ENCODE measurements around the gene SMARCC2. TPM values are rescaled to one million over a fixed set of nuclear protein-coding genes. Genes with fewer than 3 reads are reported as not detected.
"Not testable (repeated sequence)": the region's sequence is repeated elsewhere in the genome, so short reads cannot be mapped to it uniquely, and the experiment has no call there.

The SMARCC2 gene
- total RNA-seq, 1 donor from 2014 or later, result 147 TPM

DNA sequence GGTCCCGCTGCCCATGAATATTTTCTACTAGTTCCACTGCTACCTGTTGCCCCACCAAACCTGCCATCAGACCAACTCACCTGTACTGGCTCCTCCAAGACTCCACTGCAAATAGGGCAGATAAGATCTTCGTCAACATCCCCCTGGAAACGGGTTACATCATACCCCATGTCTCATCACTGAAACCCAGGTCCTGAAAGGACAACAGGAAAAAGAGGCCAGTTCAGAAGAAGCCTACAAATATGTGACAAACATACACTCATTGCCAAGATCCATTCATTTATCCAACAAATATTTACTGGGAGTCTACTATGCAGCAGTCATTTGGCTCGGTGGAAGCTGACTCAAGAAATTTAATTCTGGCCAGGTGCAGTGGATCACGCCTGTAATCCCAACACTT lies 24.6 kb upstream of the SMARCC2 start:
- intact Hi-C loops (cut with micrococcal nuclease), result no loop called here

DNA sequence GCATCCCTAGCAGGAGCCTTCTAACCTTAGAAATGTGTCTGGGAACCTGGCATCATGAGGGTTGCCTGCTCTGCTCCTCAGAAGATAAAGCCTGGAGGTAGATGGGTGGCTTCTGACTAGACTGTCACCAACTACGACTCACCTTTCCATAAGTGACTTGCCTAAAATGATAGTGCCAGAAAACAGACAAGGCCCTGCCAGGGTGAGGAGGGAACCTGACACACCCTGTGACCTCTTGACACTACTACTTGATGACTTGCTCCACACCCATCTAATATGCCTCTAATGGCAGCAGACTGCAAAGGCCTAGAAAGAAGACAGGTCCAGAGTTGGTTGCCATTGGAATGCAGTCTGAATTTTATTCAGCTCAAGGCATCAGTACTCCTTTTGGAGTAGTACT lies 23.1 kb upstream of the SMARCC2 start:
- intact Hi-C loops (cut with micrococcal nuclease), result no loop called here

DNA sequence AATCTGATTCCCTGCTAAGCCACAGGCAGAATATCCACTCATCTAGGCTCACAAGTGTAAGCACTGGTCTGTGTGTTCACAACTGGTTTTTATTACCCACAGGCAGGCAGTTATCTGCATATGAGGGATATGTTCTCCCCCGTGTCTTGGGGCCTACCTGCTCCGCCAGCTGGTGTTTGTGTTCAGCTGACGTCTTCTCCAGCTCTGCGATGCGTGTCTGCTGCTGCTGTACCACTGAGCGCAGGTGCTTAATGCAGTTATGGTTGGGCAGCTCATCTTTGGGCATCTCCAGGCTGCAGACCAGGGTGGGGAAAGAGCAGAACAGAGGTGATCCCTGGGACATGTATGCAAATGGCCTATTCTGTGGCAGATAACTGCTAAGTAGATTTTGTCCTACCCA lies 18.7 kb upstream of the SMARCC2 start:
- intact Hi-C loops (cut with micrococcal nuclease), result no loop called here

DNA sequence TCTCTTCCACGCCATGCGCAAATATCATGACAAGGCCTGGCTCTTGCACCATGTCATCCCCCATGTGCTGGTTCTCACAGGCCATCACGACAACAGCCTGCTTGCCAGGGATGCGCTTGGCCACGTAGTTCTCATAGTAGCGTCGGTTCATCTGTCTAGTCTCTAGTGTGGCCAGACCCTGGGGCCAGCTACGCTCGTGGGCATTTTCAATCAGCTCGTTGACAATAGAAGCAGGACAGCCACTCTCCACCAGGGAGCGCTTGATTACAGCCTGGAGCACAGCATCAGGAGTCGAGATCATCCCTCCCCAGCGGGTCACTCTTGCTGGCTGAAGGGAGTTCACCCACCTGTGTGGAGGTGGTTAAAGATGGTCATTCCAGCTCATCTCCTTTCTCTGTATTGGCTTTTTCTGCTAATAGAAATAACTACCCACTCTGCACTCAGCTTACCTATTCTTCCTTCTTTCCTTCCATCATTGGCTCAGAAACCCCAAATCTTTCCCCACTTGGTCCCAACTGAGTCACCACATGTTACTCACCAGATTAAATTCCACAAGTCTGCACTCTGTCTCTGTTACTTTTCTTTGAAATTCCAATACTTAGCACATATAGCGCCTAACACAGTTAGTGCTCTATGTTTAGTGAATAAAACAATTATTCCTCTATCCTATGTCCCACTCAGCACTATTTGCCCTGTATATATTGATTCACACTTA lies 17.3 kb upstream of the SMARCC2 start:
- intact Hi-C loops (cut with micrococcal nuclease), result loop anchor here (1.0 kb wide), 1 partner anchor 258 kb away; no protein-coding TSS in a partner anchor

DNA sequence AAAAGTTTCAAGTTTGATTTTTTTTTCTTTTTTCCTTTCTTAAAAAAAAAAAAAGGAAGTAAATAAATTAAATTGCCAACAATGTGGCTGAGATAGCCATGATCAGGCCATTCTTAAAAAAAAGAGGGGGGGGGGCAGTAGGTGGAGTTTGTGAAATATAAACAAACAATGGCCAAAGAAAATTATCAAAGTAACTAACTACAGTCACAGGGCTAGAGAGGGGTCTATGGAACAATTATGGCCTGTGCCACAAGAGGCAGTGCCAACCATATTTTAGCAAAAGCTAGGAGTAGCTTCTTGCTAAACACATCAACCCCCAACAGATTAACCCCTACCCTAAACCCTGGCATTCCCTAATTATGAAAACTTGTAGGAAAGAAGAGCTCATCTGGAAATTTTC lies 16.2 kb upstream of the SMARCC2 start:
- intact Hi-C loops (cut with micrococcal nuclease), result no loop called here

DNA sequence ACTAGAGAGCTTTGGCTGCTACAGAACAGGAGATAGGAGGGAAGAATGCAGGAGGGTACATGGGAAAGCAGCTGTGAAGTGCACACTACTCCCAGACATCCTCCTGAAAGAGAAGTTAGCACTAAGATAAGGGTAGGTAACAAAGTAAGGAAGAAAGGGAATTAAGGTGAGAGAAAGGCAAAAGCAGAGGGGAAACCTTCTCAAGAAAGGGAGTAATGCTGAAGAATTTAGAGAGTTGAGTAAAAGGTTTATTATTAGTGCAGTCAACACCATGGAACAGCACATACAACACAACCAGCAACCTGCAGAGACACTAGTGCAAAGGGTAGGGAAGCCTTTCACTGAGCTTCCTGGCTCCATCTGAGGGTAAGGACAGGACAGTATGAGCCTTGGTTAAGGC lies 15.0 kb upstream of the SMARCC2 start:
- intact Hi-C loops (cut with micrococcal nuclease), result no loop called here

DNA sequence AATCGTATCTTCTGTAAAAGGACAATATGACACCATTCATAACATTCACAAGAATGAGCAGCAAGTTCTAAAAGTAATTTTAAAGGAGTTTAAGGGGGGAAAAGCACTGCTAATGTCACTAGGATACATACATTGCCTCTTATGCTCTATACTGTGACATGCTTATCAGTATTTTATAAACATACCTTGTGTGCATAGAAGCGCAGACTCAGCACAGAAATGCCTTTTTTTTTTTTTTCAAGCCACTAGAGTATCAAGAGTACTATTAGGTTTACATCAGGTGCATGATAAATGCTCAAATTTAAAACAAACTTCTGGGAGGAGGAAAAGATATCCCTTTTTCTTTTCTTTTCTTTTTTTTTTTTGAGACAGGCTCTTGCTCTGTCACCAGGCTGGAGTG lies 13.6 kb upstream of the SMARCC2 start:
- intact Hi-C loops (cut with micrococcal nuclease), result no loop called here

DNA sequence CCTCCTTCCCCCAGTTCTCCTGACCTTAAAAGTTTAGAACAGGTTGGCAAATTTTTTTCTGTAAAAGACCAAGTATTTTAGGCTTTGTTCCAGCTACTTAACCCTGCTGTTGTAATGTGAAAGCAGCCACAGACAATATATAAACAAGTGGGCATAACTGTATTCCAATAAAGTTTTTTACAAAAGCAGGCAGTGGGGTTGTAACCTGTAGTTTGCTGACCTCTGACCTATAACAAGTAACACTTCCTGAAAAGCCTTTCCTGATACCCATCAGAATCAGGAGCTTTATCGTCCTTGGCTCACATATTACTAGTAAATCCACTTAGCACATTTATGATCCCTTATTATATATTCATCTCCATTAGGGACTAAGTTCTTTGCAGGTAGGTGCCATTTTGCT lies 13.1 kb upstream of the SMARCC2 start:
- intact Hi-C loops (cut with micrococcal nuclease), result no loop called here

DNA sequence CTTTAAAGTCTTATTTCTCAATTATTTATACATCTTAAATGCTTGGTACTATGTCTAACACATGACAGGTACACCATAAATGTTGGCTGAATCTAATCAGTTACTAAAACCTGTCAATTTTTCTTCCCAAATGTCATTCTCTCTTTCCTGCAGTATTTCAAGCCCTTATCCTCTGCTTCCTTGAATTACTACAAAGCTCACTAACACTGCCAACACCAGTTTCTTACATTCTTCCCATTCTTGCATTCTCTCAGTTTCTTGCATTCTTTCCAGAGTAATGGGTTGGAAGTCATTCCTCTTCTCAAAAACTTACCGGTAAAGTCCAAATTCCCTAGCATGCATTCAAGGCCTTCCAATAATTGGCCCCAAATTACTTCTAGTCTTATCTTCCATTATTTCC lies 9.6 kb upstream of the SMARCC2 start:
- intact Hi-C loops (cut with micrococcal nuclease), result no loop called here

DNA sequence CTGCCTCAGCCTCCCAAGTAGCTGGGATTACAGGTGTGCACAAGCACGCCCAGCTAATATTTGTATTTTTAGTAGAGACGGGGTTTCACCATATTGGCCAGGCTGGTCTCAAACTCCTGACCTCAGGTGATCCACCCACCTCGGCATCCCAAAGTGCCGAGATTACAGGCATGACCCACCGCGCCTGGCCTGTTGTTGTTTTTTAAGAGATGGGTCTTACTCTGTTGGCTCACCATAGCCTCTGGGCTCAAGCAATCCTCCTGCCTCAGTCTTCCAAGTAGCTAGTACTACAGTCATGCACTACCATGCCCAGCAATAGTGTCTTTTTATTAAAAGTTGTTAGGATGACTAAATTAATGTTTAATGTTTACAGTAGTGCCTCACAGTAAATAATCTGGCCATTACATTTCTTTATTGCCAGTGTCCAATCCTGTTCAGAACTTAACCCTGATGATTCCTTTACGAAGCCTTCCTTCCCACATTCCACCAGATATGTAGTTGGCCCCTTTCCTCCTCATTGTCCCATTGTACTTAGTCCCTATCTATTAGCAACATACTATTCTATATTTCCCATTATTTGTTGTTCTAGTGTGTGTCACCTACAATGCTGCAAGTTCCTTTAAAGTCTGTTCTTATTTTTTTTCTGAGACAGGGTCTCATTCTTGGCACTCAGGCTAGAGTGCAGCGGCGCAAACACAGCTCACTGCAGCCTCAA lies 8.8 kb upstream of the SMARCC2 start:
- intact Hi-C loops (cut with micrococcal nuclease), result no loop called here

DNA sequence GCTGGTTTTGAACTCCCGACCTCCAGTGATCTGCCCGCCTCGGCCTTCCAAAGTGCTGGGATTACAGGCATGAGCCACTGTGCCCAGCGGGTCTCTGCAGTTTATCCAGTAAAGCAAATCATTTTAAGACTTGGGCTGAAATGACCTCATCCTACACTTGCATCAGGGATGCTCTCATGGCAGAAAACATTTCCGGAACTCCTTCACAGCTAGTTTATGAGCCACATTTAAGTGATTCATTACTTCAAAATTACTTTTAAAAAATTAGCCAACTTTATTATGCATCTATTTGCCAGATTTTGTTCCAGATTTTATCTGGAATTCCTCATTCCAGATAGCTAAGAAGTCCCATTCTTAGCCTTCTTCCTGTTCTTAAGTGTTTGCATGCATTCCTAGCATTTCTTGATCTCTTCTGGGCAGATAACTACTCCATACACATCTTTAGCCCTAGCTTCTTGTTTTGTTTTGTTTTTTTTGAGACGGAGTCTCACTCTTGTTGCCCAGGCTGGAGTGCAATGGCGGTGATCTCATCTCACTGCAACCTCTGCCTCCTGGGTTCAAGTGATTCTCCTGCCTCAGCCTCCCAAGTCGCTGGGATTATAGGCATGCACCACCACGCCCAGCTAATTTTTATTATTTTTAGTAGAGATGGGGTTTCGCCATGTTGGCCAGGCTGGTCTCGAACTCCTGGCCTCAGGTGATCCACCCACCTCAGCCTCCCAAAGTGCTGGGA lies 7.7 kb upstream of the SMARCC2 start:
- intact Hi-C loops (cut with micrococcal nuclease), result not testable (repeated sequence)

DNA sequence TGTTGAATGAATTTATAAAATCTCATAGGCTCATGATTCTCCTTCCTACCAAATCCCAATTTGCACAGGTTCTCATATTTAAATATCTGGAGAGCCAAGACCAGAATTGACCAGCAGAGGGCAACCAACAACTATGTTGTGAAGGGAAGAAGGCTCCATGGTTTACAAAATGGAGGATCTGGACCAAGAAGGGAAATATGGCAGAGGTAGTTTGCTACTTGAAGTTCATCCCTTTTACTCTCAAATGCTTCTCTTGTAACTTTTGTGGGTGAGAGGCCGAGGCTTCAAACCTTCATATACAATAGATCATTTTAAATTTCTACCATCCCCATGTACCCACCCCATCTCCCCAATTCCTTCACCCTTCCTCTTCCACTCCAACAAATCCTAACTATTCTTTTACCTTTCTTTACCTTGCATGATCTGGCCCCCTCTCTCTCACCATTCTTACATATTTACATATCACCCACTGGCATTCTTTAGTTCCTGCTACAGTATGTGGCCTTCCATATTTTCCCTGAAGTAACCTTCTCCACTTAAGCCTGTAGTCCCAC lies 3.8 kb upstream of the SMARCC2 start:
- intact Hi-C loops (cut with micrococcal nuclease), result loop anchor here (1.0 to 5.0 kb wide), 10 partner anchors 31 to 399 kb away; partner anchors contain the start of genes ANKRD52, COQ10A, NABP2 and PAN2

DNA sequence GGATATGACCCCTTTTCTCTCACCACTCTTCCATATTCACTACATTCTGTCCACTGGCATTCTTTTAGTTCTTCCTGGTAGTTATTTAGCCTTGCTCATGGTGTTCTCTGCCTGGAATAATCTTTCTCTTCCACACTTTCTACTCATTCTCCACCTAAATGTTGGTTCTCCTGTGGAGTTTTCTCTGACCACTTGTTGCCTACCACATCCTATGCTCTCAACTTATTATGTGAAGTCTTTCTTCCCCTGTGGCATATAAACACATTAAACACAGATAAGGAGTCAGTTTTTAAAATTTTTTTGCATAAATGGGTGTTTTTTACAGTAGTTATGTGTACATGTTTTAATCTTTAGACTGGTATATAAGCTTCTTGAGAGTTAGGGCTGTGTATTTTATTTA lies 3.3 kb upstream of the SMARCC2 start:
- intact Hi-C loops (cut with micrococcal nuclease), result loop anchor here (2.0 to 5.0 kb wide), 4 partner anchors 74 to 400 kb away; partner anchors contain the start of genes COQ10A and TIMELESS

DNA sequence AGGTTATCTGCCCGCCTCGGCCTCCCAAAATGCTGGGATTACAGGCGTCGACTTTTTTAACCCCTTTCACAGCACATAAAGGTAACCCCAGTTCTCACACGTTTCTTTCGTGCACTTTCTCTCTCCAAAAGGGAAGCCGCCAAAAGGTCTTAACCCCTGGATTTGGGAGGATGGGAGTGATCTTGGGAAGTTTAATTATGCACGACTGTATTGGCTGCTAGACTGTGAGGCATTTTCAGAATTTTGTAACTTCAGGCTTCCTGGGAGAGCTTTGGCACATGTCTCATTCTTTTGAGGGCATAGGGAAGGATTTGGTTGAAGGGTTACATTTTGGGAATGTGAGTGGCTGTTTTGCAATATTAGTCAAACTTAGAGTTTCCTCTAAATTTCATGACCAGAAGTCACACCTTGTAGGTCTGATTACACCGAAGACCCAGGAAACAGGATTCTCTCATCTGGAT lies 1.4 kb upstream of the SMARCC2 start:
- intact Hi-C loops (cut with micrococcal nuclease), result loop anchor here (1.0 to 5.0 kb wide), 5 partner anchors 71 to 402 kb away; partner anchors contain the start of gene TIMELESS

DNA sequence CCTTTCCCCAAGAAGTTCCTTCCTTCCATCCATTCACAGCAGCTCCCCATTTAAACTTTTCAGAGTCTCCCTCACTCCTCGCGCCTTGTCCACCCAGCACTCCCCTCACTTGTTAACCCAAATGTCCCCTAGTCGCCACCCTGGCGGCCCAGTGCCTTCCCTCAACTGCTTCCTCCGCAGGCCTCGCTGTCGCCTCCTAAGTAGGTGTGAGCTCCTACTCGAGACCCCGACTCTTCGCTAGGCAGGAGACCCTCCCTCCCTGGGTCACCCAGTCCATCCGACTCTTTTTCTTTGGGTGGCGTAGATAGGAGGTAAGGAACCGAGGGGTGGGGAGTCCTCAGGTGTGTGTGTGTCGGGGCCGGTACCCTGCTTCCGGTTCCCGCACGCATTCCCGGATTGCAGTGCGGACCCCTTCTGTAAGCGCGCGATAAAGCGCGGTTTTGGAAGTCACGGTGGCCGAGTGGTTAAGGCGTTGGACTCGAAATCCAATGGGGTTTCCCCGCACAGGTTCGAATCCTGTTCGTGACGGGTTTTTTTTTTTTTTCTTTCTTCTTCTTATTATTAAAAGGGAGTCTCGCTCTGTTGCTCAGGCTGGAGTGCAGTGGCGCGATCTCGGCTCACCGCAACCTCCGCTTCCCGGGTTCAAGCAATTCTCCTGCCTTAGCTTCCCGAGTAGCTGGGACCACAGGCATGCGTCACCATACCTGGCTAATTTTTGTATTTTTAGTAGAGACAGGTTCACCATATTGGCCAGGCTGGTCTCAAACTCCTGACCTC lies 823 bp upstream of the SMARCC2 start:
- intact Hi-C loops (cut with micrococcal nuclease), result loop anchor here (1.0 to 5.0 kb wide), 9 partner anchors 64 to 452 kb away; partner anchors contain the start of genes SPRYD4 and TIMELESS

DNA sequence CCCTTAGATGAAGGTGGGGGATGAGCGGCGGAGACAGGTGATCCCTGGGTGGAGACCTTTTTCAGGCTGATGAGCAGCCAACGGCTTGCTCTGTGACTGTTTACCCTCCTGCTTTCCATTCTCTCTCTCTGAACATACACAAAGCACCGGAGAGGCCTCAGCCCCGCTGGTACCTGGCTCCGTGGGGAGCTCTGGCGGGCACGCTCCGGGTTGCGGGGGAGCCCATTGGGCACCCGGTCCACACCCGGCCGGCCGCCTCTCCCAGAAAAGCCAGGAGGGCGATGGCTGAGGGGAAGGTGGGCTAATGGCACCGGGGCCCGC lies 545 bp downstream of the SMARCC2 start:
- intact Hi-C loops (cut with micrococcal nuclease), result loop anchor here (1.0 kb wide), 5 partner anchors 30 to 450 kb away; partner anchors contain the start of genes MYL6 and SPRYD4

DNA sequence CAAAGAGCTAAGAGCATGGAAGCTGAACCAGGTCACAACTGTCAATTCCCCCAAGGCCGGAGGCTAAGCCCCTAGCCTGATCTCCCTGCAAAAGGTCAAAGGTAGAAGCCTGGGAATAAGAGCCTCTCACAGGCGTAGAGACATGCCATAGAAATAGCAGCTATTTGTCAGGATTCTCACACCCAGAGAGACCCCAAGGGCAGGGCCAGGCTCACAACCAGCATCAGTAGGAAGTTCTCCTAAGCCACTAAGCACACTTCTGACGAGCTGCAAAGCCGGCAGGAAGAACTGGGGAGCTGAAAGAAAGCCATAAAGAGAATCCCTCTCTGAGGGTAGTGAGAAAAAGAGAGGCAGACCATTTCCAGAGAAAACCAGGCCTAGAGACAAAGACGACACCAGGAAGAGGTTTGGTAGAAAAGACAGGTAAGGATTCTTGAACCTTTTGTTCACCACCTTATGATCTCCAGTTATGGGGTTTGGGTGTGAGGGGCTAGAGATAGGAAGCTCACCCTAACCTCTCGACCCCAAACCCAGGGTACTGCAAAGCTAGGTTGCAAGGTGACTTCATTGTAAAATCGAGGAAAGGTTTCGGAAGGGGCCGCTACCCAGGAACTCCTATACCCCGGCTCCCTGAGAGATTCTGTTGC lies 1.0 kb downstream of the SMARCC2 start:
- intact Hi-C loops (cut with micrococcal nuclease), result loop anchor here (1.0 kb wide), 1 partner anchor 30 kb away; the partner anchor contains the start of gene MYL6

DNA sequence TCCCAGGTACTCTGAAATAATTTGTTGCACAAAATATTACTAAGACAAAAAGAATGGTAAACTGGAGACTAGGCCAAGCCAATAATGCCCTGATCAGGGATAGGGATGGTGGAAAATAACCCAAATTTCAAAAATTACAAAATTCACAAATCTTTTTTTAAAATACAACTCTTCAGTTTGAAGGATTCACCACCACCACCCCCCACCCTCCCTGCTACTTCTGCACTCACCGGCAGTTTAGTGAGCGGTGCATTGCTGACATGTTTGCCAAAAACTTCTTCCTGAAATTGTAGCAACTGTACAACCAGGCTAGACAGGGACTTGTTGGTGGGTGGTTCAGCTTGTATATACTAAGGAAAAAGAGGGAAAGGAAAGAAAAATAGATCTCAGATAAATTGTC lies 2.3 kb downstream of the SMARCC2 start:
- intact Hi-C loops (cut with micrococcal nuclease), result no loop called here

DNA sequence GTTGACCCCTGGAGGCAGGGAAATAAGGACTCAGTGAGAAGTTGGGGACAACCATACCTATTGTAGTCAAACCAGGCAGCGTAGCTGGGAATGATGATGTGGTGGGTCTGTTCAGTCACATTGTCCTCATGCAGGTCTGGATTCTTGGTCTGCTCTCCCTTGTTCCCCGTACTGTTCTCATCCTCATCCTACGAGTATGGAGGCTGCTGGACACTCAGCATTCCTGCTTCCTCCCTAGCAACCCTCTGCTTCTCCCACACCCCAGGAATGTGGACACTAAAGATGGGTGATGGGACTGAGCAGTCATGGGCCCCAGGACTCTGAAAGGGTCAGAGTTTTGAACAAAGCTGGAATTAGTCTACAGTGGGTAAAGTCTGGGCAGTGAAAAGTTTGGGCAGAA lies 10.9 kb downstream of the SMARCC2 start:
- intact Hi-C loops (cut with micrococcal nuclease), result no loop called here

DNA sequence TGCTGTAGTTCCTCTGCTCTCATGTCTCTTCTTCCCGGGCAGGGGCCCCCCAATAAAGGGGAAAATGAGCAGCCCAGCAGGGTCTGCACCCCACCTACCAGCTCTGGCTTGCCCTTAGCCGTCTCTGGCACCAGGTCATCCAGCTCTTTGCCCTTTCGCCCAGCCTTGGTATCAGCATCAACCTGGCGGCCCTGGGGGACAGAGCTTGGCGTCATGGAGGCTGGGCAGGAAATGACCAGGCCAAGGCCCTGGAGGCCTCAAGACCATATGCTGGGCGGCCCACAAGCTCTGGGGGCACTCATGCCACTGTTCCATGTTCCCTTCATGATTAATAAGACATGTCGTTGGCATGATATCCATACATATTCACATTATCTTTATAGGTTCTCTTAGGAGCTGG lies 16.4 kb downstream of the SMARCC2 start:
- intact Hi-C loops (cut with micrococcal nuclease), result no loop called here
